Islet of Langerhans (tissue), 1 donor: ENCODE data around the gene HSPA9.

Experiments
- FAIRE-seq: peaks from one replicate; lab custom pipeline; 2011; peaks lifted over from hg19 to GRCh38; lab: Jason Lieb, UNC

HSPA9 gene

DNA sequence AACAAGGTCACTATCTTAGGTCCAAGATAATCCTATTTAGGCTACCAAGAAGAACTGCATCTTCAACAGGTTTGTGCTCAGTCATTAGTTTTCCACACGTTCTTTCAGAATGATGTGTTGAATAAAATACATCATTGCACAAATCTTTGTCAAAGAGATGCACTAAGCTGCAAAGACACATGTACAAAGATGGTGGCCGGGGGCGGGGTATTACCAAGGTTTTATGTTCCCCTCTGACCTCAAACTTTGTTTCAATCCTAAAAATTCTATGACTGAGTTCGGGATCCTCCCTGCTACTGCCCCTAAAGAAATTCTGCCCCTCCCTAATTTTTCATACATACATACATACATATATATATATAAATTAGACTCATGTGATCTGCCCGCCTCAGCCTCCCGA, 14.2 kb downstream of the HSPA9 start:
- FAIRE-seq, result no peak

- FAIRE-seq, result no peak
Observed at GRCh38 chr5:138559937-138560336, 15.3 kb downstream of the HSPA9 start.

DNA sequence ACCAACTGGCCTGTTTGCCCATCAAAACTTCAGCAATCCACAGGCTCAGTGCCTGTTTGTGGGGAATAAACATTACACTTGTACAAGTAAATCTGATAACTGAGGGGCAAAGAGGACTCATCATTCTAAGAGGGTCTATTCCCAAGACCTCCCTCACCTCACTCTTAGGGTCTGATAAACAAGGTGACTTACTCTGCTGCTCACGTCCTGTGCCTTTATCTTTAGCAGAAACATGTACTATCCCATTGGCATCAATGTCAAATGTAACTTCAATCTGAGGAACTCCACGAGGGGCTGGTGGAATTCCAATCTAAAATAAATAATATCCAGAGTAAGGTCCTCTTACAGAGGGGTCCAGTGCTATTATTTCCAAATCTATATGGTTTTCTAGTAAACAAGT, 17.5 kb downstream of the HSPA9 start:
- FAIRE-seq, result no peak

DNA sequence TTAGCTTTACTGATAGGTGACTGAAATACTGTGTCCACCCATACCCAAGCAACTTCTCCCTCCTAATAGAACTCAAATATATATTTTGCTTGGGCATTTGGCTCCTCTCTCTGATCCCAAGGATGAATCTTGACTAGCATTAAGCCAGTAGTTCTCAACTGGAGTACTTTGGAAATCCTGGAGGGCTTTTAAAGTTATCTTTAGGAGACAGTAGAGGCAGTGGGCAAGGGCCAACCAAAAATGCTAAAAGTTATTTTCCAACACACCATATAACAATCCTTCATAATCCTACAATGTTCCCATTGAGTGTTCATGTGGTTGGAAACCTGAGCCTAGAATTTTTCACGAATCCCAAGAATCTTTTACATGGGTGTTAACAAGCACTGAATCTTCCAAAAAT, 21.1 kb downstream of the HSPA9 start:
- FAIRE-seq, result no peak

DNA sequence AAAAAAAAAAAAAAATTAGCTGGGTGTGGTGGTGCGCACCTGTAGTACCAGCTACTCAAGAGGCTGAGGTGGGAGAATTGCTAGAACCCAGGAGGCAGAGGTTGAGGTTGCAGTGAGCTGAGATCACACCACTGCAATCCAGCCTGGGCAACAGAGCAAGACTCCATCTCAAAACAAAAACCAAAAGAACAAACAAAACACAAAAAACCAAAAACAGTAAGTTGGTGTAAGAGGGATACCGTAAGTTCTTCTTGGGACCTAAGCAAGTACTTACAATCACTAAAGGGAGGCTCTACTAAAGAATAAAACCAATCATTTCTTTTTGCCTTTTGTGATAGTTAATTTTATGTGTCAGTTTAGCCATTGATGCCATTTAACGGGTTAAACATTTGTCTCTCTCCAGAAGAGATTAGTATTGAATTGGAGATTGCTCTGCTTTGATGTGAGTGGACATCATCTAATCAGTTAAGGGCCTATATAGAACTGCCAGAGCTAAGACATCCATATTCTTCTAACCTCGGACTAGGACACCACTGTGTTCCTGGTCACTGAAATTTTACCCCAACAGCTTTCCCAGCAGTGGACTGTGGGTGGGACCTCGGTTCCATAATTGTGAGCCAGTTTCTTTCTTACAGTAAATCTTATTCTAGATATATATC, 21.6 kb downstream of the HSPA9 start:
- FAIRE-seq, result no peak

DNA sequence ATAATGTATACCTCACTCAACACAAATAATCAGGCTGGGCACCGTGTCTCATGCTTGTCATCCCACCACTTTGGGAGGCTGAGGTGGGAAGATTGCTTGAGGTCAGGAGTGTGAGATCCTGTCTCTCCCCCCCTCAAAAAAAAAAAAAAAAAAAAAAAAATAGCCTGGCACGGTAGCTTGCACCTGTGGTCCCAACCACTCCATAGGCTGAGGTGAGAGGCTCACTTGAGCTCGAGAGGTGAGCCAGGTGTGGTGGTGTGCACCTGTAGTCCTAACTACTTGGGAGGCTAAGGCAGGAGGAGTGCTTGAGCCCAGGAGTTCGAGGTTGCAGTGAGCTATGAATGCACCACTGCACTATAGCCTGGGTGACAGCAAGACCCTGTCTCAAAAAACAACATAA, 22.5 kb downstream of the HSPA9 start:
- FAIRE-seq, result no peak

GRCh38 chr5:138549414-138549813, 25.8 kb downstream of the HSPA9 start:
- FAIRE-seq, result no peak

GRCh38 chr5:138545919-138546562, 29.2 kb downstream of the HSPA9 start:
- FAIRE-seq, result no peak

GRCh38 chr5:138544181-138545134, 30.7 kb downstream of the HSPA9 start:
- no peak for FAIRE-seq

GRCh38 chr5:138543730-138544104, 31.5 kb downstream of the HSPA9 start:
- no peak for FAIRE-seq

DNA sequence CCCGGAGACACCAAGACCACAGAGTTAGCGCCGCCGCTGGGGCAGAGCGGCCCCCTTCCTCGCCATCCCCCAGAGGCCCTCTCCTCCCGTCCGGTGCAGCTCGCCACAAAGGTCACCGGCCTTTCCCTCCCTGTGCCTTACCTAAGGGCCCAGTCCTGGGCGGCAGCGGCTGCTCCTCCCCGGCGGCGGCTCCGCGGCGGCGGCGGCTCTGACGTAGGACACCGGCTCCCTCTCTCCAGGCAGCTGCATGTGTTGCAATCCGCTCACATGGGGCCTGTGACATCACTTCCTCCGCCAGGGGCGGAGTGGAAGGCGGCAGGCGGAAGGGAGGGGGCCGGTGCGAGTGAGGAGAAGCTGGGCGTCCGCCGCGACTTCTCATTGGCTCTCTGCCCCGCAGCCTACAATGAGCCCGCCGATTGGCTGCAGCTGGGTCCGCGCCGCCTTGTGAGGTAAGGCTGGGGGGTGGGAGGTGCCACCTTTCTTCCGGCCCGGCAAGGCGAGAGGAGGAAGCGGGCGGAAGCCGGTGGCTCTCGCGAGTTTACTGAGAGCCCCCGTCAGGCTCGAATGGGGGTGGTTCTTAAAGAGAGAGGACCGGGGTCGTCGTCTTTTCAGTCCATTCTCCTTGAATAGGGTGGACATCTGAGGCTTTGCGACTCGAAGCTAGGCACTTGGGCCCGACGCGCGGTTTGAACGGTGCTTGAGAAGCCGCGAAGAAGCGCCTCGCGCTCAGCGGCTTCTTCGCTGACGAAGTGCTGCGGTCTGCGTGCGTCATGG, 32.1 kb downstream of the HSPA9 start, which contains the start of gene ETF1:
TSS of gene ETF1 (minus strand) at position 281 of the 774 bp plus-strand sequence. CDS start 318 bp downstream, outside the sequence.
- FAIRE-seq, result no peak

- FAIRE-seq, result no peak
Observed at GRCh38 chr5:138542180-138542955, 32.8 kb downstream of the HSPA9 start.

- no peak for FAIRE-seq
Observed at GRCh38 chr5:138541511-138542179, 33.6 kb downstream of the HSPA9 start.

DNA sequence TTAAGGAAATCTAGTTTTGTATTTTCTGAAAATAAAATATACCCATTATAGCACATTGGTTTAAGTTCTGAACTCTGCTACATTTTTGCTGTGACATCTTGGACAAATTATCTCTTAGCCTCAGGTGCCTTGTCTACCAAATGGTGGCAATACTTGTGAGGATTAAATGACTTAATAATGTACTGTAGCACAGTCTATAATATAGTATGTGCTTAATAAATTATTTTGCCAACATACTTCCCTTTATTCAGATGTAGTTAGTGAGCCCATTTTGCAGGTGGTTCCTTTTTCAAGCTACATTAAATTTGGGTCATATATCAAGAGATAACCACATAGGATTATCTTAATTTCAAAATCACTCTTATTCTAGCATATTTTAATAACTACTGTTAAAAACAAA, 35.4 kb downstream of the HSPA9 start:
- FAIRE-seq, result no peak

DNA sequence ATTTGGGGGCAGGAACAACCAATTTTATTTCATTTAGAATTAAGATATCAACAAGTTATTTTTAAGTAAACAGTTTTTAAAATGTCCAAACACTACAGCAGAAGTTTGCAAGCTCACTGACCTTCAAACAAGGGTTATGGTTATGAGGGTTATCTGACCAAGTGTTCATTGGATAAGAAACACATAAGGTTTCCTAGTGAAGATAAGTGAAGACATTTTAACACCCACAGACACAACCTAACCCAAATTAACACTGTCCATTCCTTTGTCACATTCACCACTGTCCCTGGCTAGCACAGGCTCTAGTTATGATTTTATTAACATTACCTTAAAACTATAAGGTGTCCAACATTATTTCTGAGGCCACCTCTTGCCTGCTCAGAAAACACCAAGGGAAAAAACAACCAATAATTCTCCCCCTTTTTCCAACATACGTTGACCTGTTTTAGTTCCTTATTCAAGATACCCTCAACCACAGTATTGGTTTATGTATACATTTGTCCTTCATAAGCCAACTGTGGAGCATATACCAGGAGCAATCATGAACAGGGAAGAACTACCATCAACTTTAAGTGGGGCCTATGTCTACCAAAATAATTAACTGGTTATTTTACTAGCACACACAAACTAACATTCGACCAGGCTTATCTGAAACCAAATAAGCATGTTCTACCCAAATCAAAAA, 36.1 kb downstream of the HSPA9 start:
- FAIRE-seq, result no peak

GRCh38 chr5:138536665-138537315, 38.4 kb downstream of the HSPA9 start:
- no peak for FAIRE-seq

GRCh38 chr5:138536215-138536614, 39.0 kb downstream of the HSPA9 start:
- FAIRE-seq, result no peak

DNA sequence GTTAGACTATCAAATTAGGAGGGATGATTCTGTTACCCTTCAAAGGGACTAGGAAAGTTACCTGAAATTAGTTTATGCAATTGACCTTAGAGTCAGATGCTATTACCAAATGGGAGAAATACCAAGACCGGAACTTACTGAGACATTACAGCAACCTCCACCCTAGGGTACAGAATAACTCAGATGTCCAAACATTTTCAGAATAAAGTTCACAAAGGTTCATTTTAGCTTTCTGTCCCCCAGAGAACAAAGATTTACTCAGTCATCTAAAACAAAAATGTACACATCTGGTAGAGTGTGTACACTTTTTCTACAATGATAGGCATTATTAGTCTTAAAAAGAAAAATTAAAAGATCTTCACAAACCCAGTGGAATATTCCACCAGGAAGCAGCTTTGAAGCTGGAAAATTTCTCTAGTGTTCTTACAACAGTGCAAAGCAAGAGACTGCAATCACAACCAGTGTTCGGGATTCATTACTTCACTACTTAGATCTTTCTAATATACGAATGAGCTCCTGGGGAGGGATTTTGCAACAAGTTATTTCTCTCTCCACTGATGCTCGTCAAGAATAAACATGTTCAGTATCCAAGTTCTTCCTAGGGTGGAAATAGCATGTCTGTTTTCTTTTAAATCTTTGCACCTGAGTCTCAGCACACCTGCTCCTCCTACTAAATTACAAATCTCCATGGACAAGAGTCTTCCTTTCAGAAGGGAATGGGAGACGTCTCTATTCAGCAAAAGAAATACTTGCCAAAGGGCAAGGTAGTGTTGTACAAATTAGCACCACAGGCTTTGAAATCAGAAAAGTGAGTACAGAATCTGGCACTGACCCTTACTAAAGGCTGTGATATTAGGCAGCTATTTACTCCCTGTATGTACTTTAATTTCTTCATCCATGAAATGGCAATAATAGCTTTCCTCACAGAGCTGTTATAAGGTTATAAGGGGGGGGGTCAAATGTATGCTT, 40.9 kb downstream of the HSPA9 start:
- FAIRE-seq, result no peak

DNA sequence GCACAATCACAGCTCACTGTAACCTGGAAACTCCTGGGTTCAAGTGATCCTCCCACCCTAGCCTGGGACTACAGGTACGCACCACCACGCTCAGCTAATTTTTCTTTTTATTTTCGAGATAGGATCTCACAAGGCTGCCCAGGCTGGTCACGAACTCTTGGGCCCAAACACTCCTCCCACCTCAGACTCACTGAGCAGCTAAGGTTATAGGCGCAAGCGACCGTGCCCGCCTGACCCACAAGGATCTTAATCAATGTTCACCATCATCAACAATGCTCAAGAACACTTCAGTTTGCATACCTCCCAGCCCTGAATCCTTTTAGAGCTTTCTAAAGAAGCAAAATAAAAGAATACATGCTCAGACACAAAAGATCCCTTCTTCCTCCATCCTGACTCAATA, 45.4 kb downstream of the HSPA9 start:
- FAIRE-seq, result no peak
